MM.1S (cell line): Measurements from ENCODE around the gene BOC.
A peak's percentile ranks its signal among the peaks of the same experiment; 100 is the strongest.

Experiments used
- DNase-seq: peaks from one replicate; pipeline ENCODE4 v3.0.0-alpha.2; 2015
- H2AFZ ChIP-seq: fragments of 300-600 bp; sonication (generic); 2 replicates; pipeline ENCODE4 v1.6.0; 2016; ENCODE audit warnings: antibody characterized with exemption, low read length
- H3F3A ChIP-seq: fragments of 300-600 bp; sonication (generic); 2 replicates; pipeline ENCODE4 v1.6.1; 2016; ENCODE audit warnings: mild to moderate bottlenecking, antibody characterized with exemption, low read length, moderate library complexity, mixed read lengths; ENCODE audit not compliant: insufficient read depth
- H3K27ac ChIP-seq: fragments of 300-600 bp; sonication (generic); 2 replicates; pipeline ENCODE4 v1.5.1; 2016; ENCODE audit warnings: mild to moderate bottlenecking, low read length
- H3K27me3 ChIP-seq: fragments of 300-600 bp; sonication (generic); replicated peaks from 2 replicates; pipeline ENCODE4 v1.6.0; 2016; ENCODE audit warnings: low read length; ENCODE audit not compliant: insufficient read depth
- H3K36me3 ChIP-seq: fragments of 300-600 bp; sonication (generic); replicated peaks from 2 replicates; pipeline ENCODE4 v1.6.1; 2016; ENCODE audit warnings: mild to moderate bottlenecking, low read length, mixed read lengths; ENCODE audit not compliant: insufficient read depth
- H3K4me1 ChIP-seq: fragments of 300-600 bp; sonication (generic); 2 replicates; pipeline ENCODE4 v1.6.1; 2016; ENCODE audit warnings: low read length, mixed read lengths
- H3K4me2 ChIP-seq: fragments of 300-600 bp; sonication (generic); 2 replicates; pipeline ENCODE4 v1.6.0; 2016; ENCODE audit warnings: low read depth, low read length
- H3K4me3 ChIP-seq: fragments of 300-600 bp; sonication (generic); 2 replicates; pipeline ENCODE4 v1.5.1; 2016; ENCODE audit warnings: low read length, mixed read lengths
- H3K79me2 ChIP-seq: fragments of 300-600 bp; sonication (generic); 2 replicates; pipeline ENCODE4 v1.6.1; 2016; ENCODE audit warnings: mixed run types, low read length, mixed read lengths
- H3K9ac ChIP-seq: fragments of 300-600 bp; sonication (generic); 2 replicates; pipeline ENCODE4 v1.6.1; 2016; ENCODE audit warnings: low read length, mixed read lengths
- H3K9me2 ChIP-seq: fragments of 300-600 bp; sonication (generic); replicated peaks from 2 replicates; pipeline ENCODE4 v1.6.1; 2016; ENCODE audit warnings: mild to moderate bottlenecking, low read length, mixed read lengths; ENCODE audit not compliant: insufficient read depth
- H3K9me3 ChIP-seq: fragments of 300-600 bp; sonication (generic); replicated peaks from 2 replicates; pipeline ENCODE4 v1.6.1; 2016; ENCODE audit warnings: mild to moderate bottlenecking, low read length, mixed read lengths; ENCODE audit not compliant: insufficient read depth
- H4K20me1 ChIP-seq: fragments of 300-600 bp; sonication (generic); 2 replicates; pipeline ENCODE4 v1.6.1; 2016; ENCODE audit warnings: mild to moderate bottlenecking, low read length, moderate library complexity, mixed read lengths; ENCODE audit not compliant: insufficient read depth
- EZH2 ChIP-seq: fragments of 300-600 bp; sonication (generic); optimal IDR thresholded peaks from 2 replicates; pipeline ENCODE3; 2017; ENCODE audit warnings: low read depth, mild to moderate bottlenecking, antibody characterized with exemption, low read length, mixed read lengths
- EZH2phosphoT487 ChIP-seq: fragments of 300-600 bp; sonication (generic); IDR thresholded peaks from 2 replicates; pipeline ENCODE4 v1.6.1; 2018; ENCODE audit warnings: antibody characterized with exemption, low read length
- TF ChIP-seq, protein P1 (sequence below): fragments of 300-600 bp; sonication (generic); IDR thresholded peaks from 2 replicates; pipeline ENCODE4 v1.5.1; 2016; ENCODE audit warnings: antibody characterized with exemption, low read length, mixed read lengths

BOC gene

DNA sequence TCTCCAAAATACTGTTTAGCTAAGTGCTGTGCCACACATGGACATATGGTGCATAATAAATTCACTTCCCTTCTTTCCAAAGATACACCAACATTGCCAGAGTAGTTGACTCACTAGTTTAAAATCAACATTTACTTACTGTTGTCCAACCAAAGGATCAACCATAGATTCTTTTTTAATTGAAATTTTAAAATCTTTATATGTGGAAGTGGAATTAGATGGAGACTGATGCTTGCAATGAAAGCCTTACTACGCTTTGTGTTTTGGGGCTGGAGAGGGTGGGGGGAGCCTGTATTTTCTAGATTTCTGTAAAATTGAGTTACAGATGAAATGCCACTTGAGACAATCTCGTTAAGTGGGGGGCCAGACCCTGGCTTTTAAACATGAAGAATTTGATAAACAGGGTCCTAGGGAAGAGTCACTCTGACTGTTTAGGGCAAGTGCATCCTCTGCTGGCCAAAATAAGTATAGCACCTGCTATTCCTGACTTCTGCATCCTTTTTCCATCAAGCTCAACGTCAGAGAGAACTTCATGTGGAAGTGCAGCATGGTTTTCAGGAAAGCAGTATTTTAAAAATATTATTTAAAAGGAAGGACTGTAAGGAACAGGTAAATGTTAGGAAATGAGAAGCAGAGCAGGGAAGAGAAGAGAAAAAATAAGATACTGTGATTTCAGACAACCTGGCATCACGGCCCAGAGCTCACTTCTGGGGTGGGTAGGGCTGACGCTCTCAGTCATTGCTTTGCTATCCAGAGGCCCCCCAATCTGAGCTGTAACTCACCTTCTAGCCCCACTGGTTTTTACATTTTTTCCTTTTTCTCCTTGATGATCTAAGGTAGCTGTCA lies 76.7 kb downstream of the BOC start:
- no peaks in the 10 kb centered on the region for H3K9me2 ChIP-seq
- no peak for TF ChIP-seq EZH2
- TF ChIP-seq EZH2phosphoT487: no peak
- TF ChIP-seq, protein P1, sequence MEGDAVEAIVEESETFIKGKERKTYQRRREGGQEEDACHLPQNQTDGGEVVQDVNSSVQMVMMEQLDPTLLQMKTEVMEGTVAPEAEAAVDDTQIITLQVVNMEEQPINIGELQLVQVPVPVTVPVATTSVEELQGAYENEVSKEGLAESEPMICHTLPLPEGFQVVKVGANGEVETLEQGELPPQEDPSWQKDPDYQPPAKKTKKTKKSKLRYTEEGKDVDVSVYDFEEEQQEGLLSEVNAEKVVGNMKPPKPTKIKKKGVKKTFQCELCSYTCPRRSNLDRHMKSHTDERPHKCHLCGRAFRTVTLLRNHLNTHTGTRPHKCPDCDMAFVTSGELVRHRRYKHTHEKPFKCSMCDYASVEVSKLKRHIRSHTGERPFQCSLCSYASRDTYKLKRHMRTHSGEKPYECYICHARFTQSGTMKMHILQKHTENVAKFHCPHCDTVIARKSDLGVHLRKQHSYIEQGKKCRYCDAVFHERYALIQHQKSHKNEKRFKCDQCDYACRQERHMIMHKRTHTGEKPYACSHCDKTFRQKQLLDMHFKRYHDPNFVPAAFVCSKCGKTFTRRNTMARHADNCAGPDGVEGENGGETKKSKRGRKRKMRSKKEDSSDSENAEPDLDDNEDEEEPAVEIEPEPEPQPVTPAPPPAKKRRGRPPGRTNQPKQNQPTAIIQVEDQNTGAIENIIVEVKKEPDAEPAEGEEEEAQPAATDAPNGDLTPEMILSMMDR: peak; percentile 95
- H3F3A ChIP-seq: no peaks in the 10 kb centered on the region
- no peaks in the 10 kb centered on the region for H3K36me3 ChIP-seq
- peak; percentile 40 for DNase-seq
- H3K4me2 ChIP-seq: no peak overlapping the region
- no peaks in the 10 kb centered on the region for H3K79me2 ChIP-seq
- H3K4me3 ChIP-seq: no peak overlapping the region
- no peaks in the 10 kb centered on the region for H3K9me3 ChIP-seq
- no peak overlapping the region for H3K27ac ChIP-seq
- H3K4me1 ChIP-seq: 0 out of 2 replicates have a peak, but pooled peaks cover 1% of the 10 kb centered on the region
- no peak overlapping the region for H2AFZ ChIP-seq
- H3K27me3 ChIP-seq: no peaks in the 10 kb centered on the region
- H4K20me1 ChIP-seq: no peaks in the 10 kb centered on the region
- no peak overlapping the region for H3K9ac ChIP-seq

DNA sequence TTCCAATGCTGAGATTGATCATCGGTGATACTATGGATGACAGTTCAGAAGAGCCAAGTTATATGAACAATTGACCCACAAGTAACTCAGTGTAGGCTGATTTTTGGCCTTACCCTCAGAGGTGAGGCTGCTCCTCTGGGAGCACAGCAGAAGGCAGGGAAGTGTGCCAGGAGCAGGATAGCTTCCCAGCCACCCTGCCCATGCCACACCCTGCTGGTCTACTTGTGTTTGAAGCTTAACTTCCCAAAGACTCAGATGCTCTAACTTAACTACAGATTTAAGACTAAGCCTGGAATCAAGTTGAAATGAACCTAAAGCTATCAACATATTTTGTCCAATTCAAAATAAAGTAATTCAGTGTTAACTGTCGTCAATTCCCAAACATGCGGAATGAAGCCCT lies 77.5 kb downstream of the BOC start:
- no peak for TF ChIP-seq EZH2phosphoT487
- TF ChIP-seq, protein P1: no peak
- no peak for TF ChIP-seq EZH2
- Histone ChIP-seq H3K27me3 (no peaks in the 10 kb centered on the region), H3K9ac (no peak overlapping the region)

DNA sequence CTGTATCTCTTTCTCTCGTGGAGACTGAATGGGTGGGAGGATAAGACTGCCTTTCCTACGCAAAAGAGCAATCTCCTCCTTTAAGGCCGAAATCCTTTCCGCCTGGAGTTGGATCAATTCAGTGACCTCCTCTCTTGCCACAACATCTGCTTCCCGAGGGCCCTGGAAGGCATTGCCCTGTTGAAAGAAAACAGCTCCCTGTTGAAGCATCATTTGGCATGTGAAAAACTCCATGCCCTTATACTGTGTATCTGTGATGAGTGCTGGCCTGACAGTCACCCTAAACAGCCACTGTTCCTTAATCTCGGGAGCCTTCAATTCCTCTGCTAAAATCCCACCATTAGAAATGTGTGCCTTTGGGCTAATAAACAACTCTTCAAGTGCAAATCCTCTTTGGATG lies 80.2 kb downstream of the BOC start:
- no peaks in the 10 kb centered on the region for H4K20me1 ChIP-seq
- no peaks in the 10 kb centered on the region for H3F3A ChIP-seq
- no peaks in the 10 kb centered on the region for H3K27me3 ChIP-seq
- no peak for DNase-seq
- H3K27ac ChIP-seq: no peak overlapping the region
- no peaks in the 10 kb centered on the region for H3K9me3 ChIP-seq
- TF ChIP-seq EZH2phosphoT487 (no peak), EZH2 (no peak)
- TF ChIP-seq, protein P1: no peak
- H3K9me2 ChIP-seq: no peaks in the 10 kb centered on the region
- no peak overlapping the region for H3K4me2 ChIP-seq
- no peak overlapping the region for H3K4me3 ChIP-seq
- H3K79me2 ChIP-seq: no peaks in the 10 kb centered on the region
- H3K9ac ChIP-seq: no peak overlapping the region
- H3K36me3 ChIP-seq: no peaks in the 10 kb centered on the region
- H3K4me1 ChIP-seq: no peaks in the 10 kb centered on the region
- H2AFZ ChIP-seq: no peak overlapping the region

More for the DNA sequence above, 77.5 kb downstream of the BOC start:
- Histone ChIP-seq H3K4me1 (no peaks in the 10 kb centered on the region), H2AFZ (no peak overlapping the region), H3K4me3 (no peak overlapping the region), H3K79me2 (no peaks in the 10 kb centered on the region), H3K27ac (no peak overlapping the region), H3K4me2 (no peak overlapping the region), H3K9me2 (no peaks in the 10 kb centered on the region), H3K9me3 (no peaks in the 10 kb centered on the region), H4K20me1 (no peaks in the 10 kb centered on the region), H3F3A (no peaks in the 10 kb centered on the region), H3K36me3 (no peaks in the 10 kb centered on the region)
- no peak for DNase-seq
